GM19023 (cell line): ENCODE data around the gene CECR2.
"Not testable (repeated sequence)": the region's sequence is repeated elsewhere in the genome, so short reads cannot be mapped to it uniquely, and the experiment has no call there.

Experiments
- ATAC-seq: cut with Tn5 transposase; IDR thresholded peaks from one replicate; pipeline ENCODE4 v1.9.1; 2021; ENCODE audit warnings: mild to moderate bottlenecking, moderate library complexity; ENCODE audit not compliant: unreplicated experiment

The CECR2 gene

GRCh38 chr22:17501679-17502285 is 132.5 kb downstream of the CECR2 start:
- no peak for ATAC-seq

- no peak for ATAC-seq
Measured at GRCh38 chr22:17508110-17508509, 138.8 kb downstream of the CECR2 start.

GRCh38 chr22:17512960-17513359 is 143.7 kb downstream of the CECR2 start:
- no peak for ATAC-seq

- no peak for ATAC-seq
Measured at GRCh38 chr22:17513612-17514011, 144.4 kb downstream of the CECR2 start.

DNA sequence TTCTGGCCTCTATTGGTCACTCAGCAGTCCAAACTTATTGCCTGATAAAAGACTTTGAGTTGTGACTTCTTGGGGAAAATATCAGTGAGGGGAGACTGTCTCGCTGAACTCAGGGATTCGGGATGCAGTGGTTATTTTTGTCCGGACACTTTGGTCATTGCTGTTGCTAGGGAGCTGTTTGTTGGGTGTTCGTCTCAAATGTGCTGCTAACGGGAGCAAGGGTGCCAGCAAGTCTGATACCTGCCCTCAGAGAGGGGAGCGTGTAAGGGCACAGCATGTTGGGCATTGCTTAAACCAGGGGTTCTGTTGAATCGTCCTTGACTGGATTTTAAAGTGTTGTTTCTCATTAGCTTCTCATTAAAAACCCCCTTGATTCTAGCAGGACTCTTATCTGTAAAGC is 144.8 kb downstream of the CECR2 start:
- ATAC-seq: no peak

- ATAC-seq: no peak
Measured at GRCh38 chr22:17518406-17518805, 149.1 kb downstream of the CECR2 start.

DNA sequence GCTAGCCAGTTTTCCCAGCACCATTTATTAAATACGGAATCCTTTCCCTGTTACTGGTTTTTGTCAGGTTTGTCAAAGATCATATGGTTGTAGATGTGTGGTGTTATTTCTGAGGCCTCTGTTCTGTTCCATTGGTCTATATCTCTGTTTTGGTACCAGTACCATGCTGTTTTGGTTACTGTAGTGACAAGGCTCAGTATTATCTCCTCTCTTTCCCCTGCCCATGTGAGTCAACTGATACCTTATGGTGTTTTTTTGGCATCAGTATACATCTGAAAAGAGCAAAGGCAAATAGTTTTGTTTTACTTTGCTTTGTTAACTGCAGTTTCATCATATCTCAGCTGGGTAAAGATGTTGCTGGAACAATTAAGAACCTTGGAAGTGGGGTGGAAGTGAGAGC is 152.7 kb downstream of the CECR2 start:
- not testable (repeated sequence) for ATAC-seq

GRCh38 chr22:17523925-17524324 is 154.7 kb downstream of the CECR2 start:
- no peak for ATAC-seq

DNA sequence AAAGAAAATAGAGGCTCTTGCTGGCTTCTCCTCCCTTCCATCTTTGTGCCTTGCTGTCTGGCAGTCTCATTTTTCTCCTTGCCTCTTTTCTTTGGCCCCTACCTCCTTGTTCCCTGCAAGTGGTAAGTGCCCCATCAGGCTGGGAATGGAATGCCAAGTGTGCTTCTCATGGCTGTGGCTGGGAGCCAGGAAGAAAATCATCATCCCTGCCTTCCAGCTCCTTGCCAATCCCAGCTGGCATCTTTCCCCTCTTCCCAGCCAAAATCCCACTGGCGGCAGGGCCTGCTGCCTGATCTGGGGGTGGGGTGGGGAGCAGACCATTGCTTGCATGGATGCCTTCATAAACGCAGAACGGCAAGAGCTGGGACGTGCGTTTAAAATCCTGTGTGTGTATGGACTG is 167.0 kb downstream of the CECR2 start:
- no peak for ATAC-seq

- no peak for ATAC-seq
Measured at GRCh38 chr22:17537155-17537554, 167.9 kb downstream of the CECR2 start.

DNA sequence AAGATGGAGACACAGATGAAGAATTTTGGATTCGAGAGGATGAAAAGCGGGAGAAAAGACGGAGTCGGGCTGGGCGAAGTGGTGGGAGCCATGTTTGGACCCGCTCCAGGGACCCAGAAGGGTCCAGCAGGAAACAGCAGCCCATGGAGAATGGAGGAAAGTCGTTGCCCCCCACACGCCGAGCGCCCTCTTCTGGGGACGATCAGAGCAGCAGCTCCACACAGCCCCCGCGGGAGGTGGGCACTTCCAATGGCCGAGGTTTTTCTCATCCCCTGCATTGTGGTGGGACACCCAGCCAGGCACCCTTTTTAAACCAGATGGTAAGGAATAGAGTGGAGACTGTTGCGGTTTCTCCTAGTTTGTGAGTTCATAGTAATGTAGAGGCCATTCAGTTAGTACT is 171.2 kb downstream of the CECR2 start:
- ATAC-seq: no peak

GRCh38 chr22:17541476-17541875 is 172.2 kb downstream of the CECR2 start:
- no peak for ATAC-seq

DNA sequence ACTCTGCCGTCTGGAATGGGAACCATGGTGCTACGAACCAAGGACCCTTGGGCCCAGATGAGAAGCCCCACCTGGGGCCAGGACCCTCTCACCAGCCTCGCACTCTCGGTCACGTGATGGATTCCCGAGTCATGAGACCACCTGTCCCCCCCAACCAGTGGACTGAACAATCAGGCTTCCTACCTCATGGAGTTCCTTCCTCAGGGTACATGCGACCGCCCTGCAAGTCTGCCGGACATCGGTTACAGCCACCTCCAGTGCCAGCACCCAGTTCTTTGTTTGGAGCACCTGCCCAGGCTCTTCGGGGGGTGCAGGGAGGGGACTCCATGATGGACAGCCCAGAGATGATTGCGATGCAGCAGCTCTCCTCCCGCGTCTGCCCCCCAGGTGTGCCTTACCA is 173.2 kb downstream of the CECR2 start:
- ATAC-seq: no peak

- ATAC-seq: no peak
Measured at GRCh38 chr22:17548010-17548755, 178.9 kb downstream of the CECR2 start.

- ATAC-seq: no peak
Measured at GRCh38 chr22:17548756-17549035, 179.4 kb downstream of the CECR2 start.

- ATAC-seq: no peak
Measured at GRCh38 chr22:17549183-17549582, 179.9 kb downstream of the CECR2 start.

DNA sequence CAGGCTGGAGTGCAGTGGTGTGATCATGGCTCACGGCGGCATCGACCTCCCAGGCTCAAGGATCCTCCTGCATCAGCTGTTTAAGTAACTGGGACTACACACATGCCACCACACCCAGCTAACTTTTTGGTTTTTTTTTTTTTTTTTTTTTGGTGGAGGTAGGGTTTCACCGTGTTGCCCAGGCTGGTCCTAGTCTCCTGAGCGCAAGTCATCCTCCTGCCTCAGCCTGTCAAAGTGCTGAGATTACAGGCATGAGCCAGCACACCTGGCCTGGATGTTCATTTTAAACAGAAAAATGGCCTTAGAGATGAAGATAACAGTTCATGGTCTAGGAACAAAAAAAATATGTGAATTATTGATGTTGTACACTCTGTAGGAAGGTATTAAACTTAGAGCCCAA is 180.4 kb downstream of the CECR2 start:
- no peak for ATAC-seq

GRCh38 chr22:17552737-17553136 is 183.5 kb downstream of the CECR2 start:
- no peak for ATAC-seq

GRCh38 chr22:17554814-17555213 is 185.6 kb downstream of the CECR2 start:
- ATAC-seq: no peak

GRCh38 chr22:17559188-17559587 is 189.9 kb downstream of the CECR2 start:
- ATAC-seq: no peak

DNA sequence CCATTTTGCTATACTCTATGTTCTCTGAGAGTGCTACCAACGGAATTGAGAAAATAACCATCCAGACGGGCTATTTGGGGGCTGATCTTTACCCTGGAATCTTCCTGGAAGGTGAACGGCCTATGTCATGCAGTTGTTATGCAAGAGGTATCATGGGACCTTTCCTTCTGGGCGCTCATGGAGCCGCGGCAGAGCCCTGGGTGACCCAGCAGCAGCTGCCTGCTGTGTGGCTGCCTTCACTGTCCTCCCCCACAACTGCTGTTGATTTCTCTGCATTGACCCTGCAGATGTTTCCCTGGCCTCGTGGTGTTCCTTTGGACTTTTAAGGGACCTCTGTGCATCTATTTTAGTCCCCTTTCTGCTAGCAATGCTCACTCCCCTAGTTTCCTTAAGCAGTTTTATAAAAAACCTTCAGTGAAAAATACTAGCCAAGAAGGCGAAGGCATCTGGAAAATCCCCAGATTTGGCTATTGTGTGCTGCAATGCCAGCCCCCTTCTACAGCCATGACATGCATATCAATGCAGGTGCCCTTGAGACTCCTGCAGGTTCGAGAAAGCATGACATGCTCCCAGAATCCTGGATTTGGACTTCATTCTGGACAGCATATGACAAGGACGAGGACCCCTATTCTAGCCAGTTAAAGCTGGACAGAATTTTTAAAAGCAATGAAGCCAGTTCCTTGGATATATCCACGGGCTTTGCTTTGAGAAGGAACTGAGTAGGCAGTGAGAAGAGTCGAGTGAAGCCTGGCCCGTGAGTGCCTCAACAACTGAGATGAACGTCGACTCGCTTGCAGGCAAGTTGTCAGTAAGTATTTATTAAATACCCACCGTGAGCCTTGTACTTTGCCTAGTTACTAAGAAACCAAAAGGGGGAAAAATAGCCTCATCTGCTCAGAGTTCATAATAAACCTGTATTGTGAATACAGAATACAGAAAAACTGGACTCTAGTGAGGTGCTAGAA is 193.9 kb downstream of the CECR2 start, which contains the start of gene SLC25A18:
Gene SLC25A18, plus strand, starts transcription at position 593 of the 965 bp plus-strand sequence. CDS start 16,447 bp downstream, outside the sequence.
- no peak for ATAC-seq

GRCh38 chr22:17563936-17564391 is 194.7 kb downstream of the CECR2 start:
- ATAC-seq: no peak
